HepG2 (cell line): Measurements from ENCODE around the gene NUDT1. TPM values are rescaled to one million over a fixed set of nuclear protein-coding genes. Genes with fewer than 3 reads are reported as not detected.

Experiments
- ATAC-seq: fragments of 200-7000 bp; cut with Tn5 transposase; 3 replicates; pipeline ENCODE4 v1.9.1; 2020; ENCODE audit warnings: mild to moderate bottlenecking, moderate library complexity
- BruUV-seq: library from RNA; stranded (reverse); fragments of 400-500 nt; replicated peaks from 2 replicates; lab custom pipeline; 2021; lab: Mats Ljungman, UMichigan
- CTCF ChIA-PET: fragments of 300-600 bp; formaldehyde crosslinking; extraction: SDS; loops from one replicate; lab custom pipeline; 2021; ENCODE audit warnings: low total read pairs, inconsistent platforms, low intra/inter-chr PET ratio; lab: Yijun Ruan, JAX
- POLR2A ChIA-PET: fragments of 350-600 bp; sonication (Branson Sonifier 250); formaldehyde crosslinking; loops from one replicate; lab custom pipeline; 2020; ENCODE audit warnings: antibody characterized with exemption, inconsistent platforms; lab: Yijun Ruan, JAX
- DNase-seq: peaks from one replicate; pipeline ENCODE4 v3.0.0-alpha.2; 2015; ENCODE audit warnings: low spot score
- FAIRE-seq: peaks from 3 replicates; lab custom pipeline; 2011; peaks lifted over from hg19 to GRCh38; lab: Jason Lieb, UNC
- H2AFZ ChIP-seq: one replicate; pipeline ENCODE4 v1.6.1; 2011; ENCODE audit warnings: low read length, inconsistent platforms
- H3K27ac ChIP-seq: fragments of 300-600 bp; 3 replicates; pipeline ENCODE4 v1.8.0; 2011; ENCODE audit warnings: mixed run types, mild to moderate bottlenecking, mixed read lengths, low read length, inconsistent platforms; ENCODE audit not compliant: insufficient read depth; ENCODE audit errors: extremely low read length
- H3K27me3 ChIP-seq, 2 experiments: fragments of 200-600 bp in 1 of 2; 2 replicates in 1 of 2; 3 replicates in 1 of 2; pipeline versions ENCODE4 v1.6.0 to v1.8.0; 2011; ENCODE audit warnings: low read length in 2 of 2, mild to moderate bottlenecking in 2 of 2, moderate library complexity in 2 of 2, inconsistent platforms in 1 of 2; ENCODE audit not compliant: insufficient read depth in 2 of 2, control insufficient read depth in 1 of 2
- H3K36me3 ChIP-seq, 2 experiments: fragments of 200-600 bp in 1 of 2; replicated peaks in 1 of 2; 2 replicates in 1 of 2; 3 replicates in 1 of 2; pipeline versions ENCODE4 v1.5.1 to v1.8.0; 2011; ENCODE audit warnings: low read length in 2 of 2, inconsistent platforms in 1 of 2; ENCODE audit not compliant: insufficient read depth in 2 of 2, control insufficient read depth in 1 of 2
- H3K4me1 ChIP-seq: 2 replicates; pipeline ENCODE4 v1.5.1; 2012; ENCODE audit warnings: low read length, inconsistent platforms; ENCODE audit not compliant: insufficient read depth
- H3K4me2 ChIP-seq: 2 replicates; pipeline ENCODE4 v1.6.0; 2011; ENCODE audit warnings: low read depth, low read length, inconsistent platforms
- H3K4me3 ChIP-seq, 3 experiments: fragments of 200-600 bp in 1 of 3; sonication (generic), shearing (Covaris generic) in 1 of 3; replicated peaks in 1 of 3; 2 replicates each; pipeline ENCODE4 v1.5.1; 2011 to 2016; ENCODE audit warnings: low read length in 3 of 3, inconsistent platforms in 2 of 3, low read depth in 2 of 3, mild to moderate bottlenecking in 2 of 3, control low read depth in 1 of 3, mixed read lengths in 1 of 3; ENCODE audit not compliant: insufficient read depth in 1 of 3
- H3K79me2 ChIP-seq: one replicate; pipeline ENCODE4 v1.6.1; 2011; ENCODE audit warnings: low read length, inconsistent platforms; ENCODE audit not compliant: insufficient read depth
- H3K9ac ChIP-seq: 2 replicates; pipeline ENCODE4 v1.6.0; 2011; ENCODE audit warnings: mild to moderate bottlenecking, low read depth, low read length, inconsistent platforms; ENCODE audit not compliant: insufficient read depth
- H3K9me3 ChIP-seq: 2 replicates; pipeline ENCODE4 v1.5.1; 2012; ENCODE audit warnings: mild to moderate bottlenecking, low read length
- H4K20me1 ChIP-seq: 2 replicates; pipeline ENCODE4 v1.6.0; 2011; ENCODE audit warnings: inconsistent platforms, mild to moderate bottlenecking, low read length, moderate library complexity; ENCODE audit not compliant: insufficient read depth
- CCAR2 ChIP-seq: fragments of 200-400 bp; formaldehyde crosslinking; optimal IDR thresholded peaks from 2 replicates; pipeline ENCODE3; 2018; ENCODE audit warnings: low read depth, mild to moderate bottlenecking, low read length, moderate library complexity
- FOSL2 ChIP-seq: sonication (generic); formaldehyde crosslinking; IDR thresholded peaks from 2 replicates; pipeline ENCODE4 v1.4.0; 2020; ENCODE audit warnings: missing genetic modification reagents
- HNRNPK ChIP-seq: fragments of 200-400 bp; formaldehyde crosslinking; IDR thresholded peaks from 2 replicates; pipeline ENCODE4 v1.6.1; 2018; ENCODE audit warnings: low read length, low read depth, moderate library complexity, mild to moderate bottlenecking; ENCODE audit not compliant: poor library complexity, severe bottlenecking
- KDM5B ChIP-seq: sonication (generic); formaldehyde crosslinking; IDR thresholded peaks from 2 replicates; pipeline ENCODE4 v1.4.0; 2020; ENCODE audit warnings: missing genetic modification reagents, mild to moderate bottlenecking, borderline replicate concordance
- MTA1 ChIP-seq: sonication (generic); formaldehyde crosslinking; IDR thresholded peaks from 2 replicates; pipeline ENCODE4 v1.4.0; 2020; ENCODE audit warnings: missing genetic modification reagents, mild to moderate bottlenecking, borderline replicate concordance
- NKX3-1 ChIP-seq: sonication (generic); formaldehyde crosslinking; IDR thresholded peaks from 2 replicates; pipeline ENCODE4 v1.5.0; 2020; ENCODE audit warnings: missing genetic modification reagents
- NR2F1 ChIP-seq, 2 experiments: fragments of 450-650 bp in 1 of 2; formaldehyde crosslinking in 1 of 2; IDR thresholded peaks; 2 replicates each; pipeline versions ENCODE4 v1.5.0 to v1.6.1; 2016 to 2020; ENCODE audit warnings: mild to moderate bottlenecking in 1 of 2, missing compliant biosample characterization in 1 of 2, missing genetic modification reagents in 1 of 2, moderate library complexity in 1 of 2
- ZBTB38 ChIP-seq: sonication (generic); formaldehyde crosslinking; IDR thresholded peaks from 2 replicates; pipeline ENCODE4 v1.5.1; 2020; ENCODE audit warnings: mild to moderate bottlenecking, missing genetic modification reagents
- ZFY ChIP-seq: sonication (generic); formaldehyde crosslinking; IDR thresholded peaks from 2 replicates; pipeline ENCODE4 v1.4.0; 2020; ENCODE audit warnings: missing genetic modification reagents
- ZMYM2 ChIP-seq: sonication (generic); formaldehyde crosslinking; IDR thresholded peaks from 2 replicates; pipeline ENCODE4 v1.8.0; 2022; ENCODE audit warnings: mild to moderate bottlenecking, missing genetic modification reagents
- ZNF335 ChIP-seq: sonication (generic); formaldehyde crosslinking; IDR thresholded peaks from 2 replicates; pipeline ENCODE4 v1.4.0; 2020; ENCODE audit warnings: missing genetic modification reagents
- ZNF496 ChIP-seq: sonication (generic); formaldehyde crosslinking; IDR thresholded peaks from 2 replicates; pipeline ENCODE4 v1.8.1; 2023; ENCODE audit warnings: mild to moderate bottlenecking, moderate library complexity, missing genetic modification reagents; ENCODE audit not compliant: insufficient replicate concordance
- ZNF7 ChIP-seq: IDR thresholded peaks from 2 replicates; pipeline ENCODE4 v1.6.1; 2016; ENCODE audit warnings: missing biosample characterization, missing genetic modification reagents
- ZNF704 ChIP-seq: sonication (generic); formaldehyde crosslinking; IDR thresholded peaks from 2 replicates; pipeline ENCODE4 v1.8.1; 2023; ENCODE audit warnings: mild to moderate bottlenecking, inconsistent platforms, moderate library complexity, missing genetic modification reagents, borderline replicate concordance
- WGBS: methylation state at CpG from one replicate; pipeline ENCODE4 v1.1.6; 2017; ENCODE audit warnings: low lambda C conversion rate; 5-methylcytosine and 5-hydroxymethylcytosine counted together
- in situ Hi-C: cut with HindIII; loops from 2 replicates; pipeline ENCODE4 v1.10.0; 2017; ENCODE audit warnings: low pct_unique_long_range_greater_than_20kb; ENCODE audit not compliant: extremely low pct_ligation_motif_present
- intact Hi-C: fragments of 100-400 bp; cut with micrococcal nuclease; formaldehyde crosslinking; loops from one replicate; pipeline ENCODE4 v1.10.0; 2022; ENCODE audit not compliant: unreplicated experiment
- polyA plus RNA-seq, 8 experiments: library from polyadenylated mRNA; depleted of rRNA in 3 of 8; stranded (reverse) in 7 of 8; unstranded in 1 of 8; fragments of >200 nt; fragmentation: Illumina TruSeq in 4 of 8; extraction: Trizol in 4 of 8; gene quantifications; 2 replicates each; pipeline versions ENCODE4 v1.2.1 to v1.2.3, GENCODE V29; 2011 to 2016; ENCODE audit warnings: low read depth in 4 of 8, missing spikeins in 1 of 8, mixed read lengths in 1 of 8; ENCODE audit not compliant: insufficient read depth in 1 of 8
- total RNA-seq, 5 experiments: library from RNA; depleted of rRNA; stranded (reverse); fragments of >200 nt; fragmentation: Illumina TruSeq; extraction: Trizol; gene quantifications; 2 replicates each; pipeline ENCODE4 v1.2.3, GENCODE V29; 2016; ENCODE audit warnings: low read depth in 1 of 5
- TF ChIP-seq, protein P1 (sequence below): sonication (generic); formaldehyde crosslinking; IDR thresholded peaks from 2 replicates; pipeline ENCODE4 v1.5.1; 2020; ENCODE audit warnings: mild to moderate bottlenecking, missing genetic modification reagents, moderate library complexity
- TF ChIP-seq, protein P2 (sequence below): sonication (generic); formaldehyde crosslinking; IDR thresholded peaks from 2 replicates; pipeline ENCODE4 v1.4.0; 2020; ENCODE audit warnings: missing genetic modification reagents
- TF ChIP-seq, protein P3 (sequence below): sonication (generic); formaldehyde crosslinking; IDR thresholded peaks from 2 replicates; pipeline ENCODE4 v1.4.0; 2020; ENCODE audit warnings: mild to moderate bottlenecking, low read depth, missing genetic modification reagents

The NUDT1 gene
- total and polyA plus RNA-seq, 2 of the 13 experiments (the other 11 are each of a cell fraction or from before 2014, with no cell fraction given) = 9.1 to 26.8 TPM

GRCh38 chr7:2266911-2267310 lies 24.9 kb downstream of the NUDT1 start:
- no peaks in the 10 kb centered on the region for H4K20me1 ChIP-seq
- no peaks in the 10 kb centered on the region for H3K27me3 ChIP-seq
- ChIA-PET CTCF (no interaction called here), POLR2A (no interaction called here)
- BruUV-seq = no TSS peak
- H3K27ac ChIP-seq = no peak overlapping the region
- H3K9me3 ChIP-seq = no peaks in the 10 kb centered on the region
- no peak overlapping the region for H2AFZ ChIP-seq
- 69% methylated on average over 10 of the region's 10 CpGs for WGBS
- H3K4me2 ChIP-seq = no peak overlapping the region
- H3K4me1 ChIP-seq = peaks cover 37% of the 10 kb centered on the region
- DNase-seq (no peak), ATAC-seq (peak; percentile 18; the same call in 2 of the 3 replicates), FAIRE-seq (no peak)
- H3K79me2 ChIP-seq = no peaks in the 10 kb centered on the region
- H3K9ac ChIP-seq = no peak overlapping the region
- intact Hi-C loops (loop anchor here (1.0 kb wide), 1 partner anchor 20 kb away; no protein-coding TSS in a partner anchor), in situ Hi-C loops (no loop called here)
- no peak overlapping the region for H3K4me3 ChIP-seq
- peaks cover 8 to 23% of the 10 kb centered on the region in 2 experiments; a peak in 4 of 5 replicates for H3K36me3 ChIP-seq
- TF ChIP-seq ZBTB38 = peak; percentile 49
- TF ChIP-seq MTA1 (CRISPR knock-in tag) = no peak
- TF ChIP-seq ZNF704 (CRISPR knock-in tag) = no peak
- TF ChIP-seq ZNF335 (CRISPR knock-in tag) = no peak
- TF ChIP-seq, protein P1, sequence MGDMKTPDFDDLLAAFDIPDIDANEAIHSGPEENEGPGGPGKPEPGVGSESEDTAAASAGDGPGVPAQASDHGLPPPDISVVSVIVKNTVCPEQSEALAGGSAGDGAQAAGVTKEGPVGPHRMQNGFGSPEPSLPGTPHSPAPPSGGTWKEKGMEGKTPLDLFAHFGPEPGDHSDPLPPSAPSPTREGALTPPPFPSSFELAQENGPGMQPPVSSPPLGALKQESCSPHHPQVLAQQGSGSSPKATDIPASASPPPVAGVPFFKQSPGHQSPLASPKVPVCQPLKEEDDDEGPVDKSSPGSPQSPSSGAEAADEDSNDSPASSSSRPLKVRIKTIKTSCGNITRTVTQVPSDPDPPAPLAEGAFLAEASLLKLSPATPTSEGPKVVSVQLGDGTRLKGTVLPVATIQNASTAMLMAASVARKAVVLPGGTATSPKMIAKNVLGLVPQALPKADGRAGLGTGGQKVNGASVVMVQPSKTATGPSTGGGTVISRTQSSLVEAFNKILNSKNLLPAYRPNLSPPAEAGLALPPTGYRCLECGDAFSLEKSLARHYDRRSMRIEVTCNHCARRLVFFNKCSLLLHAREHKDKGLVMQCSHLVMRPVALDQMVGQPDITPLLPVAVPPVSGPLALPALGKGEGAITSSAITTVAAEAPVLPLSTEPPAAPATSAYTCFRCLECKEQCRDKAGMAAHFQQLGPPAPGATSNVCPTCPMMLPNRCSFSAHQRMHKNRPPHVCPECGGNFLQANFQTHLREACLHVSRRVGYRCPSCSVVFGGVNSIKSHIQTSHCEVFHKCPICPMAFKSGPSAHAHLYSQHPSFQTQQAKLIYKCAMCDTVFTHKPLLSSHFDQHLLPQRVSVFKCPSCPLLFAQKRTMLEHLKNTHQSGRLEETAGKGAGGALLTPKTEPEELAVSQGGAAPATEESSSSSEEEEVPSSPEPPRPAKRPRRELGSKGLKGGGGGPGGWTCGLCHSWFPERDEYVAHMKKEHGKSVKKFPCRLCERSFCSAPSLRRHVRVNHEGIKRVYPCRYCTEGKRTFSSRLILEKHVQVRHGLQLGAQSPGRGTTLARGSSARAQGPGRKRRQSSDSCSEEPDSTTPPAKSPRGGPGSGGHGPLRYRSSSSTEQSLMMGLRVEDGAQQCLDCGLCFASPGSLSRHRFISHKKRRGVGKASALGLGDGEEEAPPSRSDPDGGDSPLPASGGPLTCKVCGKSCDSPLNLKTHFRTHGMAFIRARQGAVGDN (CRISPR knock-in tag) = peak; percentile 67
- TF ChIP-seq ZFY (CRISPR knock-in tag) = no peak; the same call in 1 of the 2 replicates
- no peak for TF ChIP-seq ZNF496 (CRISPR knock-in tag)
- TF ChIP-seq NR2F1 (CRISPR knock-in tag; IDR thresholded peaks at IDR 0.05) = peak in 1 of 2 experiments; percentile 44; a peak in 1 of 4 replicates
- TF ChIP-seq, protein P2, sequence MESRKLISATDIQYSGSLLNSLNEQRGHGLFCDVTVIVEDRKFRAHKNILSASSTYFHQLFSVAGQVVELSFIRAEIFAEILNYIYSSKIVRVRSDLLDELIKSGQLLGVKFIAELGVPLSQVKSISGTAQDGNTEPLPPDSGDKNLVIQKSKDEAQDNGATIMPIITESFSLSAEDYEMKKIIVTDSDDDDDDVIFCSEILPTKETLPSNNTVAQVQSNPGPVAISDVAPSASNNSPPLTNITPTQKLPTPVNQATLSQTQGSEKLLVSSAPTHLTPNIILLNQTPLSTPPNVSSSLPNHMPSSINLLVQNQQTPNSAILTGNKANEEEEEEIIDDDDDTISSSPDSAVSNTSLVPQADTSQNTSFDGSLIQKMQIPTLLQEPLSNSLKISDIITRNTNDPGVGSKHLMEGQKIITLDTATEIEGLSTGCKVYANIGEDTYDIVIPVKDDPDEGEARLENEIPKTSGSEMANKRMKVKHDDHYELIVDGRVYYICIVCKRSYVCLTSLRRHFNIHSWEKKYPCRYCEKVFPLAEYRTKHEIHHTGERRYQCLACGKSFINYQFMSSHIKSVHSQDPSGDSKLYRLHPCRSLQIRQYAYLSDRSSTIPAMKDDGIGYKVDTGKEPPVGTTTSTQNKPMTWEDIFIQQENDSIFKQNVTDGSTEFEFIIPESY (CRISPR knock-in tag) = peak; percentile 68; the same call in 1 of the 2 replicates
- TF ChIP-seq KDM5B = no peak
- peak; percentile 74 for TF ChIP-seq HNRNPK
- no peak for TF ChIP-seq ZMYM2 (CRISPR knock-in tag)
- TF ChIP-seq CCAR2 = no peak
- TF ChIP-seq, protein P3, sequence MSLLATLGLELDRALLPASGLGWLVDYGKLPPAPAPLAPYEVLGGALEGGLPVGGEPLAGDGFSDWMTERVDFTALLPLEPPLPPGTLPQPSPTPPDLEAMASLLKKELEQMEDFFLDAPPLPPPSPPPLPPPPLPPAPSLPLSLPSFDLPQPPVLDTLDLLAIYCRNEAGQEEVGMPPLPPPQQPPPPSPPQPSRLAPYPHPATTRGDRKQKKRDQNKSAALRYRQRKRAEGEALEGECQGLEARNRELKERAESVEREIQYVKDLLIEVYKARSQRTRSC (CRISPR knock-in tag) = no peak
- TF ChIP-seq ZNF7 = no peak
- TF ChIP-seq NKX3-1 (CRISPR knock-in tag) = no peak
- peak; percentile 52; the same call in 1 of the 2 replicates for TF ChIP-seq FOSL2 (CRISPR knock-in tag)
